Raji (cell line): Measurements from ENCODE around the gene MAPK8IP1.

Experiments
- POLR2A ChIP-seq: IDR thresholded peaks from 2 replicates; pipeline ENCODE4 v1.6.1; 2011; ENCODE audit warnings: low read depth, low read length, control low read depth; ENCODE audit not compliant: insufficient read depth

MAPK8IP1 gene

DNA sequence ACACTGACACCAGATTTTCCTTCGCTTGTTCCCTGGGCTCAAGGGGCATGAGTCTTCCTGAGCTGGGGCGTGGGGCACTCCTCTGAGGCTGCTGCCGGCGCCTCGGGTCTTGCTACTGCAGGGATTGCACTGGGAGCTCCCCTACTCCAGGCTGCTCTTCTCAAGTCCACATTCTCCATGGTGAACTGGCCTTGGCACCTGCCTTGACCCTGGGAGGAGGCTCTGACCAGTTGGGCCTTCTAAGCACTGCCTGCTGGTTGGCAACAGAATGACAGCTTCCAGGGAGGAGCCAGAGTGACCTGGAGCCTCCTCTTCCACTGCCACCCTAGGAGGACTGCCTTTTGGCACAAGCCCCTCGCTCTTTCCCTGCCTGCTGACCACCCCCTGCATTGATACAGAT lies 12.1 kb downstream of the MAPK8IP1 start:
- no peak for TF ChIP-seq POLR2A

- TF ChIP-seq POLR2A = no peak
Observed at GRCh38 chr11:45899086-45899447, 13.6 kb downstream of the MAPK8IP1 start.

DNA sequence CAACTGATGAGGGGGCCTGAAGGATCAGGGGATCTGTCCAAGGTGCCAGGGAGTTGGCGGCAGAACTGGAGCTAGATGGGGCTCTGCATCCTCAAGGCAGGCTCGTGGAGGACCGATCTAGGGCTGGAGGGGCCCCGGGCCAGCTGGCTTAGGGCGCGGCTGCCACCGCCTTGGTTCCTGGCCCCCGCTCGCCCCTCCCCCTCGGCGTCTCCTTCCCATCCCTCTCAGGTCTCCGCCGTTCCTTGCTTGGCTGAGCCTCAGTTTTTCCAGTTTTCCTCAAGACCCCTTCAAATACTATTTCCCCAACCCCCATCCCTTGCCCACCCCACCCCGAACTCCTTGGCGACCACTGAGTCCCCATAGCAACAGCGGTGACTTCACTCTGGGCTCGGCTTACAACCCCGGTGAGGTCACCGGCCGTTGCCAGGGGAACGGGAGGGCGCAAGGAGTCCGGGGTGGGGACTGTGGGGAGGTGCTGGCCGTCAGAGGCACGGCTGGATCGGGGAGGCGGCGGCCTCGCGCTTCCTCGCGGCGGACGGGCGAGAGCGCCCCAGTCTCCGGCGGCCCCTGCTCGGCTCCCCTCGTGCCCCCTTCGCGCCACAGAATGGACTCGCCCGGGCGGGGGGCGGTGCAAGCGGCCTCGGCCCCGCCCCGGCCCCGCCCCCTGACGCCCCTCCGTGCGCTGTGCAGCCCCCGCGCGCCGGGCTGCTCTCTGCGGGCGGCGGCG lies 14.2 kb downstream of the MAPK8IP1 start:
- TF ChIP-seq POLR2A = no peak

DNA sequence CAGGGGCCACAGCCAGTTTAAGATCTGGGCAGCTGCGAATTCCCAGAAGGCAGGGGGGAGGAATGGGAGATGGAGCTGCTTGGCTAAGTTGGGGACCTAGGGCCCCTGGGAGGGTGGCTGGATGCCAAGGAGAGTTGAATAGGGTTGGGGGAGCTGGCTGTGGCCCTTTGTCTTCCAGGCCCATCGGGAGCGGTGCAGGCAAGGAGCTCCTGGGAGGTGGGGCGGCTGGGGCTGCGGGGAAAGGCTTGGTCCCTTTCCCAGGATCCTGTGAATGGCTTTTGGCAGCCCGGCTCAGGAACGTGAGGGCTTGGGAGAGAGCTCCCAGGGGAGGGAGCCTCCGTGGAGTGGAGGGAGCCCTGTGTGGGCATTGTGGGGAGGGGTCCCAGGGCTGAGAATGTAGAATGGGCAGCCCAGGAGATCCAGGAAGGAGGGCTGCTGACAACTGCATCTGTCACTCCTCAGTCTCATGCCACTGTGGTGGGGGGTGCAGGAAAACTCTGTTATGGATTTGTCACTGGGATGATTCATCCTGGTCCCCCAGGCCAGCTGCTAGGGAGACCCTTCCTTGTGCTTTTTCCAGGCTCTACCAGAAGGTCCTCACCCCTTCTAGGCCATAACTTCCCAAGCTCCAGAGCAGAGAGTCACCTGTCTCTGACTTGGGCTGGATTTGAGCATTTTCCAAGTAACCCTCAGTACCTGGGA lies 15.6 kb downstream of the MAPK8IP1 start:
- TF ChIP-seq POLR2A = no peak

- no peak for TF ChIP-seq POLR2A
Observed at GRCh38 chr11:45901626-45902025, 16.2 kb downstream of the MAPK8IP1 start.

GRCh38 chr11:45902452-45903380 lies 17.3 kb downstream of the MAPK8IP1 start:
- no peak for TF ChIP-seq POLR2A

DNA sequence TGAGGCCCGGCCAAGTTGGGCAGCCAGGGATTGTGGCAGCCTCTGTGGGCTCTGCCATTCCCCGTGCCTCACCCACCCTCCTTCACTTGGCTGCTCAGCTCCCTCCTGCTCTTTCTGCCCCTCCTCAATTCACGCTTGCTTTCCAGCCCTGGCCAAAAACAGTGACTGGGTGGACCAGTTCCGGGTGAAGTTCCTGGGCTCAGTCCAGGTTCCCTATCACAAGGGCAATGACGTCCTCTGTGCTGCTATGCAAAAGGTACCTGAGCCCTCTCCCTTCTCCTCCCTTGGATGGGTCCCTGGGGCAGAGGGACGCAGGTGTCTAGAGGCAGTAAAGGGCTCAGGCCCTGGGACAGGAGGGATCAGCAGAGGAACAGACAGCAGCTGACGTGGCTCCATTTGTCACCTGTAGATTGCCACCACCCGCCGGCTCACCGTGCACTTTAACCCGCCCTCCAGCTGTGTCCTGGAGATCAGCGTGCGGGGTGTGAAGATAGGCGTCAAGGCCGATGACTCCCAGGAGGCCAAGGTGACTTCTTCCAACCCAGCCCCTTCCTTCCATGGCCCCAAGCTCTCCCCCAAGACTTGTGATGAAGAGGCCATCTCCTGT lies 19.0 kb downstream of the MAPK8IP1 start:
- TF ChIP-seq POLR2A = no peak

DNA sequence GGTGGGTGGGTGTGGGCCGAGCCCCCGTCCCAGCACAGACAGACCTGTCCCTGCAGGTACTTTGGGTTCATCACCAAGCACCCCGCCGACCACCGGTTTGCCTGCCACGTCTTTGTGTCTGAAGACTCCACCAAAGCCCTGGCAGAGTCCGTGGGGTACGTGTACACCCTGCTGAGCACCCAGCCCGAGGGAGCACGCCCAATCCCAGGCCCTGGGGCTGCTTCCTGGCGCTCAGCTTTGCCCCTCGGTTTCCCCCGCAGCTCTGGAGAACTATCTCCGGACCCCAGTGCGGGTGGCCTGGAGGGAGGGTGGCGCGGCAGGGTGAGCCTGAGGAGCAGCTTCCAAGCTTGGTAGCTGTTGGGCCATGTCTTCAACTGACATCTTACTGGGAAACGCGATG lies 19.6 kb downstream of the MAPK8IP1 start:
- no peak for TF ChIP-seq POLR2A

DNA sequence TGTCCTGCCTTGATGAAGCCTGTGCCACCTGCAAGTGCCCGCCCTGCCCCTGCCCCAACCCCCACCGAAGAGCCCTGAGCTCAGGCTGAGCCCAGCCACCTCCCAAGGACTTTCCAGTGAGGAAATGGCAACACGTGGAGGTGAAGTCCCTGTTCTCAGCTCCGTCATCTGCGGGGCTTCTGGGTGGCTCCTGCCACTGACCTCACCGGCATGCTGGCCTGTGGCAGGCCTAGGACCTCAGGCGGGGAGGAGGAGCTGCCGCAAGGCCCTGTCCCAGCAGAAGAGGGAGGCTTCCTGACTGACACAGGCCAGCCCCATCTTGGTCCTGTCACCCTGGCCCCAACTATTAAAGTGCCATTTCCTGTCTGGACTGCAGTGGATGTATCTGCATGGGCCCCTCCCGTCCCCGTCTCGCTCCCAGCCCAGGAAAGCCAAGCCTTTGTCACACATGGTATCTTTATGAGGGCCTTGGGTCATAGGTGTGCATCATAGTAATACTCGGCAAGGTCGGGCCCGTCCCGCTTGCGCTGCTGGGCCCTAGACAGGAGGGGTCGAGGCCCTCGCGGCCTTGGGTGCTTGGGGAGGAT lies 20.7 kb downstream of the MAPK8IP1 start:
- no peak for TF ChIP-seq POLR2A

DNA sequence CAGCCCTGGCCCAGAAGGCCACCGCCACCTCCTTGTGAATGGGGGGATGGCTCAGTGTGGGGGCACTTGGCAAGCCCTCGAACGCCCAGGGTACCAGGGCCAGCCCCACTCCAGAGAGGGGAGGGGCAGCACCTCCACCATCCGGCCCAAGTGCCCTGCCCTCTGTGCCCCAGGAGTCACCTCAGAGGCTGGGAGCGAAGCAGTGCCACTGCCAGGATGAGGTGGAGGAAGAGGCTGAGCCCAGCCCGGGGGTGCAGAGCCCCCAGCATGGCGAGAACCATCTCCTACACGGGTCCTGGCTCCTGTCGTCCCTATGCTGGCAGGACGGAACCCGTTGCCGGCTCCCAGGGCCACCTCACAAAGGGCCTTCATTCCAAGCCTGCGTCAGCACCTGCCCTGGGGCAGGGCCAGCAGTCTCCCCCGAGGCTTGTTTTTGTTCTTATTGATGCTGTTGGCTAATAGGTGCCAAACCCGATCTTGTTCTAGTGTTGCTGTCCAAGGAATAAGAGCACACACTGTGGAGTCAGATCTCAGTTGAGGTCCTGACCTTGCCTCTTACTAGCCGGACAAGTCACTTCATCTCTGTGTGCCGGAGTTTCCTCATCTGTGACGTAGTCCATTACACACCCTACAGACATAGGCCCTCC lies 21.6 kb downstream of the MAPK8IP1 start, which contains the start of gene FREY1:
TSS of gene FREY1 (minus strand) at position 307 of the 647 bp plus-strand sequence. CDS start at position 281, 26 bp downstream.
- TF ChIP-seq POLR2A = no peak; the same call in 1 of the 2 replicates

DNA sequence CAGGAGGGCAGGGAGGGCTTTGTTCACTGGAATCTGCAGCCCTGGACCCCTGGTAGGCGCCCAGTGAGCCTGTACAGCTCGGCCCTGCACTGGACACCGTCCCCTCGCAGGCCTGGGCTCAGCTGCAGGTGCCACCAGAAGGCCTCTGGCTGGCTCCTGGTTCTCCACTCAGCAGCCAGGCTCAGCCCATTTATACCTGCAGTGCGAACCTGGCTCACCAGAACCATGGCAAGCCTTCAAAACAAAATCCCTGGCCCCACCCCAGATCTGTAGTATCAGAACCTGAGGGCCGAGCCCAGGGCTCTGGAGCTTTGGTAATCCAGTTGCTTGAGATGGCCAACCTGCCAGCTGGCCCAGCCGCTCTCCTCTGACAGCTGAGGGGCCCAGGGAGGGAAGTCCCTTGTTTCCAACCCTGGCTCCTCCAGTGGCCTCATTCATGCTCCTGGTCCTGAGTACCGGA lies 22.5 kb downstream of the MAPK8IP1 start:
- peak; percentile 10; the same call in 1 of the 2 replicates for TF ChIP-seq POLR2A

DNA sequence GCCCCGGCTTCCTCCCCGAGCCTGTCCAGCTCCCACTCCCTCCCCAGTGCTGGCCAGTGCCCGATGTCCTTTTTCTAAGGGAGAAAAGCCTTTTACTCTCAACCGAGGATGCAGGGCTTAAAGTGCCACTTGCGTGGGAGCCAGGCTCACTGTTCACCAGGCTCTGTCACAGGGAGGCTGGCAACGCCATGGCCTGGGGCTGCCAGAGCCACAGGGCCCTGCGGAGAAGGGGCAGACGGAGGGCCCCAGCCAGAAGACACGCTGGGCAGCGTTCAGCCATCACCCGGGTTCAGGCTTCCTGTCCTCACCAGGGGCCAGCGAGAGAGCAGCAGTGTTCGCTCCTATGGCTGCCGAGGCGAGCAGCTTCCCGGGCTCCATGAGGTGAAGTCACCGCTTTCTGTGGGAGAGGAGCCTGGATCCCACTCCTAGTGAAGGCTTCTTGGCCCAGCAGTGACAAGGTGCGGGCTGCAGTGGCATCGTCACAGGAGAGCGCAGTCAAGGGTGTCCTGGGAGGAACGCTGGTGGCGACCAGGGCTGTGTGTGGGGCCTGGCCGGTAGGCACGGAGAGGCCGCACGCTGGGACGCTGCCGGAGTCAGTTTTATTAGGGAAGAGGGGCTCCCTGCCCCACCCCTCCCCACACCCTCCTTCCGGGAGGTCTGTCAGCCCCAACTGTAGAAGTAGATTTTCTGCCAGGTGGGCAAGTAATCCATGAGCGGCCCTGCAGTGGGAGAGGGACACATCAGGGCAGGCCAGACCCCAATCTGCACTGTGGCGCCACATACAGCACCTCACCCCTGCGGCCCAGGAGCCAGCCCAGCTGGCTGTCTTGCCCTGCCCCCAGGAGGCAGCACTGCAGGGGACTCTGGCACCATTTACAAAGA lies 24.4 kb downstream of the MAPK8IP1 start:
- no peak for TF ChIP-seq POLR2A

GRCh38 chr11:45910623-45911022 lies 25.2 kb downstream of the MAPK8IP1 start:
- TF ChIP-seq POLR2A = no peak

DNA sequence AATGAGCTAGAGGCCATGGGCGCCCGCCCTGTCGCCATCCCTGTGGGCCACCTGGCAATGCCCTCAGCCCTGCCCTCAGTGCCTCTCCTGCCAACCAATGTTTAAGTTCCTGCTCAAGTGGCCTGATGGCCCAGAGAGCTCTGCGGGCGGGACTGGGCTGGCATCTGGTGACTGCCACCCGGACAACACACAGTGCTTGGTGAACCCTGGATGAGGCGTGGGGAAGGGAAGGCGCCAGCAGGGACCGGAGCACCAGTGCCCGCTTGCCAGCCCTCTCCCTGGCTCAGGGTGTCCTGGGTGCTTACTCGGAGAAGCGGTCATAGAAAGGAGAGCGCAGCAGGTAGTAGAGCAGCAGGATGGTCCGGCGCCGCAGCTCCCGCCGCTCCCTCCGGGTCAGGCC lies 28.1 kb downstream of the MAPK8IP1 start:
- no peak for TF ChIP-seq POLR2A
